GM18873 (cell line): ENCODE measurements around the gene KIAA1217.

Experiments used
- ATAC-seq: cut with Tn5 transposase; IDR thresholded peaks from one replicate; pipeline ENCODE4 v1.9.1; 2021; ENCODE audit warnings: mild to moderate bottlenecking, moderate library complexity, moderate number of reproducible peaks; ENCODE audit not compliant: unreplicated experiment, low FRiP score

Gene KIAA1217

GRCh38 chr10:24208661-24209431 lies at the start of gene KIAA1217:
Gene KIAA1217 (plus strand): TSS chr10:24209138. CDS start chr10:24209194, 56 bp downstream.
- peak; percentile 19 for ATAC-seq

- no peak for ATAC-seq
Observed at GRCh38 chr10:24162206-24162985, 46.5 kb upstream of the KIAA1217 start.

- ATAC-seq = no peak
Observed at GRCh38 chr10:24163485-24163884, 45.5 kb upstream of the KIAA1217 start.

GRCh38 chr10:24168258-24169170 lies 40.4 kb upstream of the KIAA1217 start:
- no peak for ATAC-seq

- ATAC-seq = no peak
Observed at GRCh38 chr10:24170199-24170598, 38.7 kb upstream of the KIAA1217 start.

GRCh38 chr10:24172909-24173308 lies 36.0 kb upstream of the KIAA1217 start:
- ATAC-seq = no peak

- no peak for ATAC-seq
Observed at GRCh38 chr10:24174014-24174413, 34.9 kb upstream of the KIAA1217 start.

- no peak for ATAC-seq
Observed at GRCh38 chr10:24176658-24177057, 32.3 kb upstream of the KIAA1217 start.

GRCh38 chr10:24177636-24178035 lies 31.3 kb upstream of the KIAA1217 start:
- no peak for ATAC-seq

- no peak for ATAC-seq
Observed at GRCh38 chr10:24180891-24181290, 28.0 kb upstream of the KIAA1217 start.

- no peak for ATAC-seq
Observed at GRCh38 chr10:24184455-24184854, 24.5 kb upstream of the KIAA1217 start.

GRCh38 chr10:24193330-24193729 lies 15.6 kb upstream of the KIAA1217 start:
- ATAC-seq = no peak

- ATAC-seq = no peak
Observed at GRCh38 chr10:24197263-24197662, 11.7 kb upstream of the KIAA1217 start.

GRCh38 chr10:24201503-24202180 lies 7.3 kb upstream of the KIAA1217 start:
- no peak for ATAC-seq

- no peak for ATAC-seq
Observed at GRCh38 chr10:24202181-24202570, 6.8 kb upstream of the KIAA1217 start.

GRCh38 chr10:24205821-24206220 lies 3.1 kb upstream of the KIAA1217 start:
- ATAC-seq = no peak

GRCh38 chr10:24206334-24206733 lies 2.6 kb upstream of the KIAA1217 start:
- no peak for ATAC-seq

GRCh38 chr10:24206926-24207325 lies 2.0 kb upstream of the KIAA1217 start:
- ATAC-seq = no peak

- no peak for ATAC-seq
Observed at GRCh38 chr10:24207341-24207740, 1.6 kb upstream of the KIAA1217 start.
